WTC11 (cell line): ENCODE data around the gene LRRC27. TPM values are rescaled to one million over a fixed set of nuclear protein-coding genes. Genes with fewer than 3 reads are reported as not detected.
A peak's percentile ranks its signal among the peaks of the same experiment; 100 is the strongest.

Experiments used
- ATAC-seq: fragments of 200-7000 bp; cut with Tn5 transposase; 2 replicates; pipeline ENCODE4 v1.10.0; 2021; ENCODE audit warnings: mild to moderate bottlenecking, moderate library complexity
- CTCF ChIA-PET: fragments of 300-600 bp; sonication (Branson Sonifier 250); formaldehyde crosslinking; loops from one replicate; lab custom pipeline; 2021; ENCODE audit warnings: antibody characterized with exemption; lab: Charles Lee
- POLR2A ChIA-PET: fragments of 350-600 bp; sonication (Branson Sonifier 250); formaldehyde crosslinking; loops from one replicate; lab custom pipeline; 2021; ENCODE audit warnings: antibody characterized with exemption; lab: Charles Lee
- DNase-seq: peaks from one replicate; pipeline ENCODE4 v3.0.0; 2021; ENCODE audit warnings: low spot score
- H3K27ac Mint-ChIP-seq: 2 replicates; pipeline ENCODE4 v1.8.0; 2021; ENCODE audit warnings: mixed read lengths
- H3K27me3 Mint-ChIP-seq: 2 replicates; pipeline ENCODE4 v1.8.0; 2021; ENCODE audit warnings: low read depth, mild to moderate bottlenecking, moderate library complexity, mixed read lengths
- H3K36me3 Mint-ChIP-seq: 2 replicates; pipeline ENCODE4 v1.8.0; 2021; ENCODE audit warnings: mixed read lengths
- H3K4me1 Mint-ChIP-seq: 2 replicates; pipeline ENCODE4 v1.8.0; 2022; ENCODE audit warnings: mixed read lengths
- H3K4me3 Mint-ChIP-seq: 2 replicates; pipeline ENCODE4 v1.8.0; 2021; ENCODE audit warnings: mild to moderate bottlenecking, moderate library complexity, mixed read lengths
- H3K9me3 Mint-ChIP-seq: 2 replicates; pipeline ENCODE4 v1.8.0; 2021; ENCODE audit warnings: mixed read lengths
- AFF4 ChIP-seq: sonication (generic); formaldehyde crosslinking; IDR thresholded peaks from 2 replicates; pipeline ENCODE4 v1.8.1; 2023; ENCODE audit warnings: mild to moderate bottlenecking, missing genetic modification reagents, borderline replicate concordance
- ATF1 ChIP-seq: sonication (generic); formaldehyde crosslinking; IDR thresholded peaks from 2 replicates; pipeline ENCODE4 v1.8.1; 2023; ENCODE audit warnings: mild to moderate bottlenecking, moderate library complexity, missing genetic modification reagents
- ATF3 ChIP-seq: sonication (generic); formaldehyde crosslinking; conservative IDR thresholded peaks from 2 replicates; pipeline ENCODE4 v1.8.1; 2022; ENCODE audit warnings: mild to moderate bottlenecking, missing genetic modification reagents
- FOXK1 ChIP-seq: sonication (generic); formaldehyde crosslinking; IDR thresholded peaks from 2 replicates; pipeline ENCODE4 v1.8.0; 2022; ENCODE audit warnings: mild to moderate bottlenecking, moderate library complexity, missing genetic modification reagents
- HMGA2 ChIP-seq: fragments of 250-450 bp; sonication (Bioruptor Pico); IDR thresholded peaks from 2 replicates; pipeline ENCODE4 v1.4.0; 2021; ENCODE audit warnings: mild to moderate bottlenecking, moderate library complexity
- MLX ChIP-seq: sonication (generic); formaldehyde crosslinking; IDR thresholded peaks from 2 replicates; pipeline ENCODE4 v1.8.1; 2023; ENCODE audit warnings: mild to moderate bottlenecking, missing genetic modification reagents, moderate library complexity
- PRDM15 ChIP-seq: sonication (generic); formaldehyde crosslinking; IDR thresholded peaks from 2 replicates; pipeline ENCODE4 v1.8.0; 2022; ENCODE audit warnings: missing genetic modification reagents
- STAT6 ChIP-seq: sonication (generic); formaldehyde crosslinking; conservative IDR thresholded peaks from 2 replicates; pipeline ENCODE4 v1.8.1; 2023; ENCODE audit warnings: mild to moderate bottlenecking, low read depth, missing genetic modification reagents, moderate library complexity
- TEAD4 ChIP-seq: sonication (generic); formaldehyde crosslinking; IDR thresholded peaks from 2 replicates; pipeline ENCODE4 v1.8.0; 2022; ENCODE audit warnings: mild to moderate bottlenecking, missing genetic modification reagents
- USF1 ChIP-seq: sonication (generic); formaldehyde crosslinking; IDR thresholded peaks from 2 replicates; pipeline ENCODE4 v1.8.0; 2022; ENCODE audit warnings: mild to moderate bottlenecking, missing genetic modification reagents
- ZBTB43 ChIP-seq: sonication (generic); formaldehyde crosslinking; IDR thresholded peaks from 2 replicates; pipeline ENCODE4 v1.8.1; 2023; ENCODE audit warnings: mild to moderate bottlenecking, missing genetic modification reagents
- ZNF219 ChIP-seq: sonication (generic); formaldehyde crosslinking; IDR thresholded peaks from 2 replicates; pipeline ENCODE4 v1.8.0; 2023; ENCODE audit warnings: missing genetic modification reagents, mild to moderate bottlenecking, borderline replicate concordance
- ZNF423 ChIP-seq: fragments of 250-450 bp; sonication (Bioruptor Pico); IDR thresholded peaks from 2 replicates; pipeline ENCODE4 v2.1.2; 2022; ENCODE audit warnings: mild to moderate bottlenecking, moderate library complexity
- total RNA-seq: library from RNA; stranded (reverse); gene quantifications from 3 replicates; pipeline ENCODE4 v1.2.3, GENCODE V29; 2021

The LRRC27 gene
- total RNA-seq, 1 experiment from 2014 or later: 4.4 TPM

GRCh38 chr10:132417257-132417910, 85.4 kb downstream of the LRRC27 start:
- Mint-ChIP-seq H3K36me3 (peaks cover 6% of the 10 kb centered on the region; the same call in 1 of the 2 replicates), H3K27me3 (no peaks in the 10 kb centered on the region), H3K4me3 (no peak overlapping the region), H3K4me1 (peaks cover 34% of the 10 kb centered on the region), H3K27ac (no peak overlapping the region), H3K9me3 (no peaks in the 10 kb centered on the region)
- TF ChIP-seq ZBTB43 (CRISPR knock-in tag) (no peak), FOXK1 (CRISPR knock-in tag) (no peak), USF1 (CRISPR knock-in tag) (no peak), TEAD4 (CRISPR knock-in tag) (no peak), HMGA2 (CRISPR knock-in tag) (no peak), ZNF219 (CRISPR knock-in tag) (no peak), ATF1 (CRISPR knock-in tag) (no peak), ATF3 (CRISPR knock-in tag) (no peak), AFF4 (no peak)
- ATAC-seq: no peak
- DNase-seq: no peak
- POLR2A ChIA-PET: interaction anchor here (1.8 kb wide), 1 partner anchor 9 kb away, joined by 9 read pairs; no protein-coding TSS in a partner anchor
- CTCF ChIA-PET: interaction anchor here (1.8 to 6.6 kb wide), 2 partner anchors 12 to 28 kb away, joined by 7 to 63 read pairs; no protein-coding TSS in a partner anchor

- ATAC-seq: no peak
- CTCF ChIA-PET: interaction anchor here (1.0 to 6.6 kb wide), 7 partner anchors 8 to 188 kb away, joined by 3 to 63 read pairs (median 7); no protein-coding TSS in a partner anchor
- TF ChIP-seq STAT6 (CRISPR knock-in tag): no peak
- TF ChIP-seq ZNF423 (CRISPR knock-in tag): peak; percentile 61
- TF ChIP-seq MLX: no peak
- TF ChIP-seq PRDM15 (CRISPR knock-in tag): no peak
- TF ChIP-seq, all 79 proteins: peak for 1
- H3K36me3 Mint-ChIP-seq: peaks cover 6% of the 10 kb centered on the region; the same call in 1 of the 2 replicates
- peaks cover 29% of the 10 kb centered on the region for H3K4me1 Mint-ChIP-seq
- no peak for DNase-seq
- POLR2A ChIA-PET: interaction anchor here (1.0 to 1.8 kb wide), 2 partner anchors 10 to 29 kb away, joined by 4 to 9 read pairs; no protein-coding TSS in a partner anchor
- 0 out of 2 replicates have a peak overlapping the region, but pooled peaks have one; percentile 23 for H3K27ac Mint-ChIP-seq
- no peaks in the 10 kb centered on the region for H3K9me3 Mint-ChIP-seq
- H3K4me3 Mint-ChIP-seq: no peak overlapping the region
- H3K27me3 Mint-ChIP-seq: no peaks in the 10 kb centered on the region
Measured at GRCh38 chr10:132417957-132418441, 86.0 kb downstream of the LRRC27 start.
